Renal cortical epithelial cell (primary cell): ENCODE results near the gene NRSN1. TPM values are rescaled to one million over a fixed set of nuclear protein-coding genes. Genes with fewer than 3 reads are reported as not detected.

Source experiments
- total RNA-seq: library from RNA; depleted of rRNA; stranded (reverse); fragments of >200 nt; gene quantifications from 2 replicates; pipeline ENCODE4 v1.2.3, GENCODE V29; 2014

NRSN1 gene
- total RNA-seq, 1 donor from 2014 or later, result 0.15 TPM

Other genes with a start within 250 kb of the NRSN1 start
- gene DCDC2, start 231.8 kb downstream of the NRSN1 start, total RNA-seq, result 286 and 494 TPM in 2 replicates